ENCODE measurements around the gene ACP4. TPM values are rescaled to one million over a fixed set of nuclear protein-coding genes. Genes with fewer than 3 reads are reported as not detected.

ACP4 gene
- total RNA-seq, 3 donors from 2014 or later (not counting 1 experiment from before 2014, with no cell fraction given), result not detected

- Histone ChIP-seq H3K9me3 (ENCODE audit: control insufficient read depth, insufficient read depth, low read length) (peaks cover 4% of the 10 kb centered on the region), H3K27me3 (ENCODE audit: control insufficient read depth, insufficient read depth, low read length) (no peaks in the 10 kb centered on the region), H3K4me1 (ENCODE audit: control insufficient read depth, insufficient read depth, low read length) (no peaks in the 10 kb centered on the region), H3K36me3 (ENCODE audit: control insufficient read depth, insufficient read depth, low read length) (no peaks in the 10 kb centered on the region), H3K27ac (ENCODE audit: low read length) (no peak overlapping the region), H3K4me3 (ENCODE audit: low read length) (no peak overlapping the region)
- intact Hi-C loops (cut with micrococcal nuclease), result no loop called here
- Mint-ChIP-seq H3K27ac (no peak overlapping the region), H3K27me3 (ENCODE audit: low read depth in 2 of 2) (peaks cover 10 to 26% of the 10 kb centered on the region in 2 donors), H3K9me3 (peaks cover 0 to 3% of the 10 kb centered on the region in 2 donors), H3K4me3 (no peak overlapping the region), H3K4me1 (no peaks in the 10 kb centered on the region), H3K36me3 (peaks cover 7% of the 10 kb centered on the region)
- no peak for TF ChIP-seq CTCF (IDR thresholded peaks at IDR 0.05)
- ATAC-seq, result no peak
- no peak for DNase-seq
- 95% methylated on average over 2 of the region's 2 CpGs for WGBS (ENCODE audit: insufficient coverage)
Measured at GRCh38 chr19:50843205-50843604, 53.0 kb downstream of the ACP4 start.

- Mint-ChIP-seq H3K9me3 (peaks cover 0 to 3% of the 10 kb centered on the region in 2 donors), H3K4me1 (no peaks in the 10 kb centered on the region), H3K27ac (no peak overlapping the region), H3K4me3 (no peak overlapping the region), H3K27me3 (ENCODE audit: low read depth in 2 of 2) (peaks cover 10 to 26% of the 10 kb centered on the region in 2 donors), H3K36me3 (peaks cover 7% of the 10 kb centered on the region)
- Histone ChIP-seq H3K9me3 (ENCODE audit: control insufficient read depth, insufficient read depth, low read length) (peaks cover 4% of the 10 kb centered on the region), H3K4me1 (ENCODE audit: control insufficient read depth, insufficient read depth, low read length) (no peaks in the 10 kb centered on the region), H3K4me3 (ENCODE audit: low read length) (no peak overlapping the region), H3K27ac (ENCODE audit: low read length) (no peak overlapping the region), H3K36me3 (ENCODE audit: control insufficient read depth, insufficient read depth, low read length) (no peaks in the 10 kb centered on the region), H3K27me3 (ENCODE audit: control insufficient read depth, insufficient read depth, low read length) (no peaks in the 10 kb centered on the region)
- DNase-seq (no peak), ATAC-seq (no peak)
- 74% methylated on average over 7 of the region's 7 CpGs for WGBS (ENCODE audit: insufficient coverage)
- intact Hi-C loops (cut with micrococcal nuclease), result no loop called here
- no peak for TF ChIP-seq CTCF (IDR thresholded peaks at IDR 0.05)
Measured at GRCh38 chr19:50843701-50844221, 53.5 kb downstream of the ACP4 start.

GRCh38 chr19:50844296-50844935 is 54.2 kb downstream of the ACP4 start:
- Histone ChIP-seq H3K9me3 (ENCODE audit: control insufficient read depth, insufficient read depth, low read length) (peaks cover 4% of the 10 kb centered on the region), H3K27me3 (ENCODE audit: control insufficient read depth, insufficient read depth, low read length) (no peaks in the 10 kb centered on the region), H3K4me1 (ENCODE audit: control insufficient read depth, insufficient read depth, low read length) (no peaks in the 10 kb centered on the region), H3K36me3 (ENCODE audit: control insufficient read depth, insufficient read depth, low read length) (no peaks in the 10 kb centered on the region), H3K4me3 (ENCODE audit: low read length) (no peak overlapping the region), H3K27ac (ENCODE audit: low read length) (no peak overlapping the region)
- H3K9me3 Mint-ChIP-seq, result peaks cover 0 to 3% of the 10 kb centered on the region in 2 donors
- H3K4me1 Mint-ChIP-seq, result no peaks in the 10 kb centered on the region
- no peak overlapping the region for H3K4me3 Mint-ChIP-seq
- H3K27me3 Mint-ChIP-seq (ENCODE audit: low read depth in 2 of 2), result peaks cover 10 to 26% of the 10 kb centered on the region in 2 donors
- no peak for DNase-seq
- intact Hi-C loops (cut with micrococcal nuclease), result no loop called here
- TF ChIP-seq CTCF (IDR thresholded peaks at IDR 0.05), result no peak
- no peak overlapping the region for H3K27ac Mint-ChIP-seq
- no peak for ATAC-seq
- peaks cover 7% of the 10 kb centered on the region for H3K36me3 Mint-ChIP-seq
- 68% methylated on average over 8 of the region's 8 CpGs for WGBS (ENCODE audit: insufficient coverage)

Other genes with a start within 250 kb of the ACP4 start
- gene LRRC4B, start 222.0 kb upstream of the ACP4 start, total RNA-seq, result not detected
- gene SYT3, start 150.5 kb upstream of the ACP4 start, total RNA-seq, result not detected
- gene C19orf81, start 141.0 kb upstream of the ACP4 start, total RNA-seq, result not detected
- under 1 TPM; 0.05 to 0.75 (median 0.20) TPM for gene SHANK1, start 70.6 kb upstream of the ACP4 start, total RNA-seq
- 1 to 10 TPM; 2.3 to 4.0 (median 3.3) TPM for gene CLEC11A, start 67.1 kb upstream of the ACP4 start, total RNA-seq
- gene GPR32, start 20.0 kb upstream of the ACP4 start, total RNA-seq, result not detected
- not detected for gene KLK1, start 33.4 kb downstream of the ACP4 start, total RNA-seq
- gene KLK15, start 43.2 kb downstream of the ACP4 start, total RNA-seq, result not detected
- gene KLK3, start 64.5 kb downstream of the ACP4 start, total RNA-seq, result not detected
- not detected for gene KLK2, start 83.0 kb downstream of the ACP4 start, total RNA-seq
- not detected for gene KLK4, start 121.0 kb downstream of the ACP4 start, total RNA-seq
- gene KLK5, start 162.6 kb downstream of the ACP4 start, total RNA-seq, result not detected
- not detected for gene KLK6, start 179.2 kb downstream of the ACP4 start, total RNA-seq
- gene KLK7, start 193.5 kb downstream of the ACP4 start, total RNA-seq, result not detected
- gene KLK8, start 211.2 kb downstream of the ACP4 start, total RNA-seq, result not detected
- not detected for gene KLK10, start 229.3 kb downstream of the ACP4 start, total RNA-seq
- gene KLK11, start 236.2 kb downstream of the ACP4 start, total RNA-seq, result not detected
- gene KLK12, start 244.6 kb downstream of the ACP4 start, total RNA-seq, result not detected

Measured in natural killer cell (primary cell).